Loucy (cell line): ENCODE results near the gene MPDZ.

Source experiments
- H2AFZ ChIP-seq: fragments of 200-600 bp; sonication (generic); 2 replicates; pipeline ENCODE4 v1.6.0; 2016; ENCODE audit warnings: antibody characterized with exemption, mild to moderate bottlenecking, low read length, moderate library complexity
- H3F3A ChIP-seq: fragments of 200-600 bp; 2 replicates; pipeline ENCODE4 v1.6.0; 2016; ENCODE audit warnings: antibody characterized with exemption, low read depth, mild to moderate bottlenecking
- H3K27me3 ChIP-seq: fragments of 200-600 bp; sonication (generic); 2 replicates; pipeline ENCODE4 v1.6.1; 2014; ENCODE audit warnings: low read length, mild to moderate bottlenecking; ENCODE audit not compliant: insufficient read depth, poor library complexity, severe bottlenecking
- H3K36me3 ChIP-seq: fragments of 200-600 bp; sonication (generic); 2 replicates; pipeline ENCODE4 v1.6.1; 2016; ENCODE audit warnings: low read length; ENCODE audit not compliant: insufficient read depth
- H3K4me1 ChIP-seq: fragments of 200-600 bp; sonication (generic); 2 replicates; pipeline ENCODE4 v1.5.1; 2014; ENCODE audit warnings: low read length, mild to moderate bottlenecking; ENCODE audit not compliant: insufficient read depth, poor library complexity, severe bottlenecking
- H3K4me2 ChIP-seq: fragments of 200-600 bp; sonication (generic); 2 replicates; pipeline ENCODE4 v1.6.0; 2014; ENCODE audit warnings: antibody characterized with exemption, low read length, low read depth, mild to moderate bottlenecking; ENCODE audit not compliant: poor library complexity, severe bottlenecking
- H3K4me3 ChIP-seq: fragments of 200-600 bp; sonication (generic); 2 replicates; pipeline ENCODE4 v1.5.1; 2014; ENCODE audit warnings: low read length, mild to moderate bottlenecking, mixed read lengths; ENCODE audit not compliant: poor library complexity, severe bottlenecking
- H3K79me2 ChIP-seq: fragments of 200-600 bp; sonication (generic); 2 replicates; pipeline ENCODE4 v1.6.1; 2014; ENCODE audit warnings: low read length; ENCODE audit not compliant: insufficient read depth
- H3K9ac ChIP-seq: fragments of 200-600 bp; sonication (generic); 2 replicates; pipeline ENCODE4 v1.6.0; 2014; ENCODE audit warnings: mild to moderate bottlenecking, low read depth, low read length, moderate library complexity; ENCODE audit not compliant: poor library complexity, severe bottlenecking
- H3K9me2 ChIP-seq: fragments of 200-600 bp; sonication (generic); replicated peaks from 2 replicates; pipeline ENCODE4 v1.6.1; 2016; ENCODE audit warnings: low read depth, low read length, mixed read lengths
- H3K9me3 ChIP-seq: fragments of 200-600 bp; sonication (generic); 2 replicates; pipeline ENCODE4 v1.6.1; 2014; ENCODE audit warnings: mild to moderate bottlenecking, antibody characterized with exemption, low read length, low read depth; ENCODE audit not compliant: insufficient read depth
- H4K20me1 ChIP-seq: fragments of 200-600 bp; sonication (generic); 2 replicates; pipeline ENCODE4 v1.6.0; 2014; ENCODE audit warnings: antibody characterized with exemption, low read length, mild to moderate bottlenecking; ENCODE audit not compliant: insufficient read depth, poor library complexity, severe bottlenecking
- CTCF ChIP-seq: fragments of 200-600 bp; sonication (generic); conservative IDR thresholded peaks from 2 replicates; pipeline ENCODE4 v1.5.1; 2014; ENCODE audit warnings: mild to moderate bottlenecking, antibody characterized with exemption, low read length
- EZH2phosphoT487 ChIP-seq: fragments of 200-600 bp; IDR thresholded peaks from 2 replicates; pipeline ENCODE4 v1.6.1; 2018; ENCODE audit warnings: antibody characterized with exemption, mild to moderate bottlenecking, moderate library complexity, borderline replicate concordance

MPDZ gene

GRCh38 chr9:13127131-13127530, 152.4 kb downstream of the MPDZ start:
- H4K20me1 ChIP-seq = no peaks in the 10 kb centered on the region
- no peaks in the 10 kb centered on the region for H3K27me3 ChIP-seq
- H3F3A ChIP-seq = no peaks in the 10 kb centered on the region
- no peak overlapping the region for H3K4me2 ChIP-seq
- H2AFZ ChIP-seq = no peak overlapping the region
- no peaks in the 10 kb centered on the region for H3K4me1 ChIP-seq
- no peak overlapping the region for H3K4me3 ChIP-seq
- H3K9ac ChIP-seq = no peak overlapping the region
- no peaks in the 10 kb centered on the region for H3K79me2 ChIP-seq
- H3K9me2 ChIP-seq = no peaks in the 10 kb centered on the region
- no peaks in the 10 kb centered on the region for H3K36me3 ChIP-seq
- TF ChIP-seq CTCF = no peak
- TF ChIP-seq EZH2phosphoT487 = no peak
- no peaks in the 10 kb centered on the region for H3K9me3 ChIP-seq

GRCh38 chr9:13125261-13125660, 154.2 kb downstream of the MPDZ start:
- Histone ChIP-seq H3F3A (no peaks in the 10 kb centered on the region), H3K36me3 (no peaks in the 10 kb centered on the region), H3K79me2 (no peaks in the 10 kb centered on the region), H3K9me2 (no peaks in the 10 kb centered on the region), H3K4me2 (no peak overlapping the region), H4K20me1 (no peaks in the 10 kb centered on the region), H3K9me3 (no peaks in the 10 kb centered on the region), H2AFZ (no peak overlapping the region), H3K9ac (no peak overlapping the region), H3K4me1 (no peaks in the 10 kb centered on the region), H3K27me3 (no peaks in the 10 kb centered on the region), H3K4me3 (no peak overlapping the region)
- no peak for TF ChIP-seq EZH2phosphoT487

GRCh38 chr9:13122756-13123369, 156.6 kb downstream of the MPDZ start:
- Histone ChIP-seq H4K20me1 (no peaks in the 10 kb centered on the region), H3F3A (no peaks in the 10 kb centered on the region), H3K9me3 (no peaks in the 10 kb centered on the region), H3K4me1 (no peaks in the 10 kb centered on the region), H3K9ac (no peak overlapping the region), H2AFZ (no peak overlapping the region), H3K36me3 (no peaks in the 10 kb centered on the region), H3K4me3 (no peak overlapping the region), H3K27me3 (no peaks in the 10 kb centered on the region), H3K79me2 (no peaks in the 10 kb centered on the region), H3K9me2 (no peaks in the 10 kb centered on the region), H3K4me2 (no peak overlapping the region)
- no peak for TF ChIP-seq EZH2phosphoT487
- TF ChIP-seq CTCF = no peak

GRCh38 chr9:13118313-13118712, 161.2 kb downstream of the MPDZ start:
- no peak for TF ChIP-seq CTCF
- TF ChIP-seq EZH2phosphoT487 = no peak
- no peaks in the 10 kb centered on the region for H3K9me3 ChIP-seq

More at GRCh38 chr9:13118313-13118712, 161.2 kb downstream of the MPDZ start:
- no peaks in the 10 kb centered on the region for H3K9me2 ChIP-seq
- no peak overlapping the region for H3K9ac ChIP-seq
- no peak overlapping the region for H2AFZ ChIP-seq
- no peaks in the 10 kb centered on the region for H3K36me3 ChIP-seq
- no peak overlapping the region for H3K4me2 ChIP-seq
- no peak overlapping the region for H3K4me3 ChIP-seq
- no peaks in the 10 kb centered on the region for H3K4me1 ChIP-seq
- H3K79me2 ChIP-seq = no peaks in the 10 kb centered on the region
- no peaks in the 10 kb centered on the region for H3F3A ChIP-seq
- H4K20me1 ChIP-seq = no peaks in the 10 kb centered on the region
- no peaks in the 10 kb centered on the region for H3K27me3 ChIP-seq
